Stimulated activated CD8-positive, alpha-beta memory T cell treated with anti-CD3 and anti-CD28 coated beads, Interleukin-4, amount 100 ng/mL, for 48 hours (primary cell): ENCODE measurements around the gene TRIM28.
A peak's percentile ranks its signal among the peaks of the same experiment; 100 is the strongest.

Source experiments
- DNase-seq: peaks from one replicate; pipeline ENCODE4 v3.0.0-alpha.2; 2020

Gene TRIM28

DNA sequence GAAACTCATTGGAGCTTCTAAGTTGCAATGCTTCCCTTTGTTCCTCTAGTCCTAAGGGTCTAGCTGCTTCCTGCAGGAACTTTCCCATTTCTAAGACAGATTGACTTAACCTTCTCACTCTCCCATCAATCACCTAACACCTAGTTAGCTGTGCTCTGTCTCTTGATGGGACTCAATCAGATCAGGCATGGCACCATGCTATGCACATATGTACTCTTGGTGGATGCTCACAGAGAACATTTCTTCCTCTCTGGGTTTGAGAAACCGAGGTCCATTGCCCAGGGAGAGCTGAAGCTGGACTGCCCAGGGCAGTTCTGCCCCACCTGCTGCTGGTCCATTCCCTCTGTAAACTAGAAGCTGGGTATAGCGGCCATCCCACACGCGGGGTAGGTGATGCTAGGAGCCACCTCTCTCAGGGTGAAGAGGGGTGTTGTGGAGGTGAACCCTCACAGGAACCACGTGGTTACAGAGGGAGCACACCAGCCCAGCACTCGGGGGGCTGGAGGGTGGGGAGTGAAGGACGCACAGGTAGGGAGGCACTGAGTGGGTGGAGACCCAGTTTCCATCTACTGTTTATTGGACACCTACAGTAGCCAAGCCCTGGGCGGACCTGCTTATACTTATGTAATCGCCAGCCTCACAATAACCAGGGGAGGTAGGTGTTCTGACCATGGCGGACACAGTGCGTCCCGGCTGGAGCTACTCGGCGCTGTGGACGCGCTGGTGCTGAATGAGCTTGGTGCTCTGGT is 17.7 kb downstream of the TRIM28 start:
- peak; percentile 38 for DNase-seq

DNA sequence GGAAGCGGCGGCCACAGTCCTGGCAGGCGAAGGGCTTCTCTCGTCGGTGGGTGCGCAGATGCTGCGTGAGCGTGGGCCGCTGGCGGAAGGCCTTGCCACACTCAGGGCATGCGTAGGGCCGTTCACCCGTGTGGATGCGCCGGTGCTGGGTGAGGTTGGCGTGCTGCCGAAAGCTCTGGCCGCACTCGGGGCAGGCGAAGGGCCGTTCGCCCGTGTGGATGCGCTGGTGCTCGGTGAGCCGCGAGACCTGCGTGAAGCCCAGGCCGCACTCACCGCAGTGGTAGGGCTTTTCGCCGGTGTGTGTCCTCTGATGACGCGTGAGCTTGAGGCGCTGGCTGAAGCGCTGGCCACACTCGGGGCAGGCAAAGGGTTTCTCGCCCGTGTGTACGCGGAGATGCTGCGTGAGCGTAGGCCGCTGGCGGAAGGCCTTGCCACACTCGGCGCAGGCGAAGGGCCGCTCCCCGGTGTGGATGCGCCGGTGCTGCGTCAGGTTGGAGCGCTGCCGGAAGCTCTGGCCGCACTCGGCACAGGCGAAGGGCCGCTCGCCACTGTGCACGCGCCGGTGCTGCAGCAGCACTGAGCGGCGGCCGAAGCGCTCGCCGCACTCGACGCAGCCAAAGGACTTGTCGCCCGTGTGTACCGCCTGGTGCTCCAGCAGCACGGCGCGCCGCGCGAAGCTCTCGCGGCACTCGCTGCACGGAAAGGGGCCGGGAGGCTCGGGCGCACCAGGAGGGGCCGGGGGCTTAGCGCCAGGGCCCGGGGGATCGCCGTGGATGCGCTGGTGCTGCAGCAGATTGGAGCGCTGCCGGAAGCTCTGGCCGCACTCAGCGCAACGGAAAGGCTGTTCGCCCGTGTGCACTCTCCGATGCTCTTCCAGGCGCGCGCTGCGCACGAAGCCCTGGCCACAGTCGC is 18.5 kb downstream of the TRIM28 start:
- DNase-seq: peak; percentile 51

DNA sequence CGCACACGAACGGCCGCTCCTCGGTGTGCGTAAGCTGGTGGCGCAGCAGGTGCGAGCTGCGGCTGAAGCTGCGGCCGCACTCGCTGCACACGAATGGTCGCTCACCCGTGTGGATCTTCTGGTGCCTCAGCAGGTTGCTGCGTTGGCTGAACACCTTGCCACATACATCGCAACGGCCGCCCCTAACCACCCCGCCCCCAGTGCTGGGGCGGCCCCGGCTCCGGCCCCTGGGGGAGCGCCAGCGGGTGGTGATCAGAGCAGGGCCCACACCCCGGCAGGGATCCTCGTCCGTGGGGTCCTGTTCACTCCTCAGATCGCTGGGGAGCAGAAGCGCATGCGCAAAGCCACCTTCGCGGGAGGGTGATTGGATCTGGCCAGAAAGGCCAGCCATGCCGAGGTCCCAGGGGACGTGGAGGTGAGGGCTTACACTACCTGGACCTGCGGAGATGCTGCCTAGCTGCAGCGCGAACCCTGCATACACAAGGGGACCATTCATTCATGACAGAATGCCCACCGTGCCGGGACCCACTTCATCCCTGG is 19.2 kb downstream of the TRIM28 start:
- DNase-seq: peak; percentile 64

DNA sequence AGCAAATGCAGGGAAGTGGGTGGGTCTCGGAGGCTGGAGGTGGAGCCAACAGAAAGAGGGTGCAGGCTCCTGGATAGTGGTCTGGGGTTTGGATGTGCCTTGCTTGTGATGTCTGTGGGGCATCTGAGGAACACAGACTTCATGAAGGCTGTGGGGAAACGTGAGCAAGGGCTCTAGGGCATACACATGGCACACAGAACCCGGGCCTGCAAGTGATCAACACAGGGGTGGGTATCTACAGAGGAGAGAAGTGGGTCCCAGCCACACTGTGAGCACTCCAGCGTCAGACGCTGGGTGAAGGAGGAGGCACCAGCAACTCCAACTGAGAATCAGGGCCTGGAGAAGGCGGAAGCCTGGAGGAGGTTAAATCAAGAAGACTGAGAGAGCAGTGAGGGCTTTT is 20.0 kb downstream of the TRIM28 start:
- DNase-seq: no peak

DNA sequence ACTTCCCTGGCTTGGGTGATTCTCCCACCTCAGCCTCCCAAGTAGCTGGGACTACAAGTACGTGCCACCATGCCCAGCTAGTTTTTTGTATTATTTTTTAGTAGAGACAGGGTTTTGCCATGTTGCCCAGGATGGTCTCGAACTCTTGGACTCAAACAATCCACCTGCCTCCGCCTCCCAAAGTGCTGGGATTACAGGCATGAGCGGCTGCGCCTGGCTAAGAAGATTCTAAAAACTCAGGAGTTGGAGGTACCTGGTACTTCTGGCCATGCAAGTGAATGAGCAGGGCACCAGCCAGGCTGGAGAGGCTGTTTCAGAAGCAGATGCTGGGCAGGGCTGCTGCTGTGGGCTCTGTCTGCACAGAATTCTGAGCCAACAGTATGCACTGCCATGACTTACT is 23.1 kb downstream of the TRIM28 start:
- peak; percentile 13 for DNase-seq

DNA sequence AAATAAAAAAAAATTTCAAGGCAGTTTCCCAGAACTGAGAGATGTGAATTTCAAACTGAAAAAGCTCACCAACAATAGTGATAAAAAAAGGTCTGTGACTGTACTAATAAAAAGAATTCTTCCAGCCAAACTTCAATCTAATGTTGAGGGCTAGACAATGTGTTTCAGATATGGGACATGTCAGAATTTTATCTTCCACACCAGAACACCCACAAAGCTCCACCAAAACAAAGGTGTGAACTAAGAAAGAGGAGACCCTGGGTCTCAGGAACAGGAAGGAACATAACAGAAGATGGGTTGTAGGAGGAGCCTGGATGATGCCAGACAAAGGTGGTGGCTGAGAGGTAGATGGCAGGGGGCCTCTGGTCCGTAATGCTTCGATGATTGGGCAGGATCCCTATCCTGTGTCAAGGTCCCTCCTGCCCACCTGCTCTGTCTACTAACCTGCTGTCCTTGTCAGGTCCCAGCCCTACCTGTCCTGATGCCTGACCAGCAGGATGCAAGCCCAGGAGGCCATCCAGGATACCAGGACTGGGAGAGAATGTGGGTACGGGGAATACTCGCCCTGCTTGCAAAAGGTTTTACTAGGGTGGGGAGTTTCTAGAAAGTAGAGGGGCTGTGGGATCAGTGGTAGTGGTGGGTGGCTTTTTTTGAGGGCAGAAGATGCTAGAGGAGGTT is 24.7 kb downstream of the TRIM28 start:
- DNase-seq: peak; percentile 13

DNA sequence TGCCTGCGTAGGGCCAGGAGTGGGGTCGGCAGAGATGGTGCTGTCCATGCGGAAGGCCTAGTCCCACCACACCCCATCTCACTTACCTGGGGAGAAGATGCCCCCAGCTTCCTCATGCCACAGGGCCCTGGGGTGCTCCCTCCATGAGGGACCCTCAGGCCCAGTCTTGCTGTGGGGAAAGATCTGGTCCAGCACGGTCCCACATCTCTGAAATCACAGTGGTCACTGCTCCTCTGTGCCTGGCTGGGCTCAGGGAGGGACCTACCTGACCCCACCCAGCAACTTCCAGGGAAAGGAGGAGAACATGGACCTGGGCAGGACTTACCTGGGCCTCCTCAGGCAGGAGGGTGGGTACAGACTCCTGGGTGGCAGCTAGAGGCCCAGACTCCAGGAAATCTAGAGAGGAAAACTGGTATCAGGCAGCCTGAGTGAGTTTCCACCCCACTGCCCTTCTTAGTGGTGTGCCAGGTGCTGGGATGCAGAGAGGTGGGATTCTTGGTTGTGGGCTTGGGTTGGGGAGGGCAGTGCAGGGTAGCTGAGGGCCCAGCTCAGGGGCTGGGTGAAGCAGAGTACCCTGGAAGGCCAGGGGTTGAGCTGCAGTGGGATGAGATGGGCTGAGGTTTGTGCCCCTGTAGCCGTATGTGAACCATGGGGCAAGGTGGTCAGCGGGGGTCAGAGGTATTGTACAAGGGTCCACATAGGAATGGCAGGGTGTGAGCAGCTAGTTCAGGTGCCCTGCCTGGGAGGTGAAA is 25.5 kb downstream of the TRIM28 start:
- DNase-seq: peak; percentile 19

DNA sequence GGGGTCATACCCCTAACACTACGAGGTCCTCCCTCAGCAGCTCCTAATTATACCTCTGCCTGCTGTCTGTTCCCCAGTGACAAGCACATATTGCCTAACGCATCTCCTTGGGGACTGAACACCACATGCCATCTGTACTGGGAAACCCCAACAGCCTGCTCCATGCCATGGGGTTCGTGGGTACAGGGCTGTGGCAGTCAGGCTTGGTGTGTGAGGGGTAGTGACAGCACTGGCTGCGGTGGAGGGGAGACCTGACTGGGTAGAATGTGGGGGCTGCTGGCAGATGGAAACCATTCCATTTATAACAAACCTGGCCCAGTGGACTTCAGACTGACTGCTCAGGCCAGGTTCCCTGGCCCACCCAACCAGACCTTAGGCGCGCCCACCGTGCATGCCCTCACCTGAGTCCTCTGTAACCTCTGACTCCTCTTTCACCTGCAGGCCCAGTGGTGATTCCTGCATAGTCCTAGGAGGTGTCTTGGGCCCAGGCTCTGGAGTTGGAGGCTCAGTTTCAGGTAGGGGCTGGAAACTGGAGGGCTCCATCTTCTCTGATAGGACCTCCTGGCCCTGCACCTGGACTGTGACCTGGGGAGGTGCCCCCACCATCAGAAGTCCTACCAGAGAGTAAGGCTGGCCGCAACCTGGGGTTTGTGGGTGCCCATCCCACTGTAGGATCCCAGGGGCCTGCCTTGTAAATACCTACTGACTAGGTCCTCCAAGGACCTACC is 26.2 kb downstream of the TRIM28 start:
- DNase-seq: peak; percentile 16

DNA sequence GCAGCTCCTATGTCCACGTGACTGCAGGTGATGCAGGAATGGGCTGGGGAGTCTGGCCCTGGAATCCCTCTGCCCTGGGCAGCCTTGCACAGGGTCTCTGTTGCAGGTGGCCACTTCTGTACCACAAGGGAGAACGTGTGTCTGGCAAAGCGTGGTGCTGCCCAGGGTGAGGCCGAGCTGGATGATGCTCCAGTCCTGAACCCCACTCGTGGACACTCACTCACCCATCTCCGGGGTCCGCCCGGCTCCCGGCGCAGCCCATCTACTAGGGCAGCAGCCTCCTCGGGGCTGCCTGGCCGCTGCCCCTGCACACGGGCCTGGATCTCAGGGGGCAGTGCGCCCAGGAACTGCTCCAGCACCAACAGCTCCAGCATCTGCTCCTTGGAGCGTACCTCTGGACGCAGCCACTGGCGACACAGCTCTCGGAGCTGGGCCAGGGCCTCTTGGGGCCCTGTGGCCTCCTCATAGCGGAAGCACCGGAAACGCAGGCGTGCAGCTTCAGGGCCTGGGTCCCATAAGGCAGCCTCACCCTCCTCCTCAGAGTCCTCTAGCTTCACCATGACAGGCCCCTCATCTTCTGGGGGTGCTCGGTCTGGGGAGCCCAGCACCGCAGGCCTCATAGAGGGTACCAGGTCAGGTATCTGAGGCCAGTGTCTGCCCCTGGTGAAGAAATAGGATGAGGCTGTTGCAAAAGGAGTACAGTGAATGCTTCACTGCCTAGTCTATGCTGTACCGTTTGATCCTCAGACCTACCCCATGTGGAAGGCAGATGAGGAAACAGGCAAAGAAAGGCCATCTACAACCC is 27.1 kb downstream of the TRIM28 start:
- DNase-seq: peak; percentile 21

DNA sequence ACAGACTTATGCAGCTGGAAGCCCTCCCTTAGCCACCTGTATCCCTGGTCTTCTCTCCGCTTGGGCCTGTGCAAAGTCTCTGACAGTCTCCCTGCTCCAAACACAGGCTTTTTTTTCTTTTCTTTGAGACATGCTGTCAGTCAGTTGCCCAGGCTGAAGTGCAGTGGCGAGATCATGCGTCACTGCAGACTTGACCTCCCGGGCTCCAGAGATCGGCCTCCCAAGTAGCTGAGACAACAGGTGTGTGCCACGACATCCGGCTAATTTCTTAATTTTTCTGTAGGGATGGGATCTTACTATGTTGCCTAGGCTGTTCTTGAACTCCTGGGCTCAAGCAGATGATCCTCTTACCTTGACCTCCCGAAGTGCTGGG is 27.7 kb downstream of the TRIM28 start:
- DNase-seq: peak; percentile 18

DNA sequence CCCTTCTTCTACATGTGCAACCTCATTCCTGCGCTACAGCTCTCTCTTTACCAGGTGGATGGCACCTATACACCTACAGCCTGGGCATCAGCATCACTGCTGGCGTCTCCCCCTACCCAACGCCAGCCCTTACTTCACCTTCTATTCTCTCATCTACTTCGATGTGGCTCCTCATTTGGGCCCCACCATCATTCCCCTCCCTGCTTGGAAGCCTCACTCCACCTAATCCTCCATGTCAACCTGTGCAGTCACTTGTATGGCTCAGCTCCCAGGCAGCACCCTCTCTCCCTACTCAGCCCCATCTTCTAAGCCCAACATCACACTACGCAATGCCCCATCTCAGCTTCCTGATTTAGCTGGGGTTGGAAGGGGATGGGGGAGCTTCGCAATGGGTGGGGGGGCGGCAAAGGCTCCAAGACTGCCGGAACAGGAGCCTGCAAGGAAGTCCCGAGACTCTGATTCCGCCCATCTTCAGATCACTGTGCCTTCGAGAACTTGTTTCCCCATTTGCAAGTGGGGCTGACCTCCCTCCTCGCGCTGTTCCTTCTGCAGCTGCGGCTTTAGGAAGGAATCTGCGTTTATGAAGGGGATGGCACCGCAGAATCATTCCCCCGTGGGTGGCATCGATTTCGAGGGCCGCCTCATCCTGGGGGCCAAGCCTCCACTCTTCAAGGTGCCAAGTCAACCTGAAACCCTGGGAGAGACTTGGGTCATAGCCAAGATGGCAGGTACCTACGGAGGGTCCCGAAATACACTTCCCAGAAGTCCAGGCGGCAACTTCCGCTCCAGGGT is 28.4 kb downstream of the TRIM28 start:
- DNase-seq: no peak

DNA sequence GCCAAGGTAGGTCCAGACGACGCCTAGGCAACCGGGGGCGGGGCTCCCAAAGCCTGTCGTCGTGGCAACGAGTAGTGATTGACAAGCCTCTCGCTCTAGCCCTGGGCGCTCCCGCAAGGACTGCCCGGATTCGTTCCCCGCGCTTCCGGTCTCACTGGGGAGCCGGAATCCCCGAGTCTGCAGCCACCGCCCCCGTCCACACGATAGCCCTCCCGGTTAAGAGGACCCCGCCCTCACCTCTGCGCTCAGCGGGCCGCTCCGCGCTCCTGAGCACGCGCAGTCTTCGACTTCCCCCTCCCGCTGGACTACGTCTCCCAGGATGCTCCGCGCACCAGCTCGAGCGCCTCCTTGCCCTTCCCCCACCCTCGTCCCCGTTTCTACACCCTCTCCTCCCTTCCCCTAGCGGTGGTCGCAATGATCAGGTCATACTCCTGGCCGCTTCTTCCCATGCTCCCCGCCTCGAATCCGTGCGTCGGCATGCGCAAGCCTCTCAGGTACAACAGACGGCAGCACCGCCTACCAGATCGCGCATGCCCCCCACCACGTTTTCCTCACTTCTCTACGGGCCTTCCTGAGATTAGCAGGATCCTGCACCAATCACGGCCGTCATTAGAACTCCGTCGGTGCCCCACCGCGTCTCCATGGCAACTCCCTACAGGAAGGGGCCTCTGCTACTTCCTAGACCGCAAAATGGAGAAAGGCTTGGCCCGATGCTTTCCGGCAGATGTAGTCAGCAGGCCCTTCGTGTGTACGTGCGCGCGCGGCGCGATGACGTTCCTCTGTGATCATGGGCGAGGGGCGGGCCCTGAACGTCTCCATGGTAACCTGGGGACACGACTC is 29.2 kb downstream of the TRIM28 start, which contains the start of gene MZF1:
MZF1 (minus strand) TSS at position 518 of the 840 bp plus-strand sequence. CDS start 1,946 bp downstream, outside the sequence.
- peak; percentile 100 for DNase-seq

DNA sequence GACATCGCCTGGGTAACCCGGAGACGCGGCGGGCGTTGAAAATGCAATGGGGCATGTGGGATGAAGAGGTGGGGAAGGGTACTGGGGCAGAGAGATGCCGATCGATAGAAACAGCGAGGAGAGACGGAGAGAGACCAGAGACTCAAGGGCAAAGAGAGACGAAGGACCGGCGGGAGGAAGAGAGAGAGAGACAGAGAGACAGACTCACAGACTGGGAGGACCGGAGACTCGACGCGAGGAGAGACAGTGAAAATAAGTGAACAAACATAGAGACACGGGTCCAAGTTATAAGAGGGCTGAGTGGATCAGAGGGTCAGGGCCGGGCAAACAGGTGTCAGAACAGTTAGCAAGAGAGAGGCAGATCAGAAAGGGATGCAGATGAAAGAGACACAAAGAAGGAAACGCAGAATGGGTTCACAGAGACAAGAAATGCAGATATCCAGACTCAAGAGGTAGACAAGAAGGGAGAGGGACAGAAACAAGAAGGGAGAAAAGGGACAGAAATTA is 29.8 kb downstream of the TRIM28 start:
- no peak for DNase-seq

DNA sequence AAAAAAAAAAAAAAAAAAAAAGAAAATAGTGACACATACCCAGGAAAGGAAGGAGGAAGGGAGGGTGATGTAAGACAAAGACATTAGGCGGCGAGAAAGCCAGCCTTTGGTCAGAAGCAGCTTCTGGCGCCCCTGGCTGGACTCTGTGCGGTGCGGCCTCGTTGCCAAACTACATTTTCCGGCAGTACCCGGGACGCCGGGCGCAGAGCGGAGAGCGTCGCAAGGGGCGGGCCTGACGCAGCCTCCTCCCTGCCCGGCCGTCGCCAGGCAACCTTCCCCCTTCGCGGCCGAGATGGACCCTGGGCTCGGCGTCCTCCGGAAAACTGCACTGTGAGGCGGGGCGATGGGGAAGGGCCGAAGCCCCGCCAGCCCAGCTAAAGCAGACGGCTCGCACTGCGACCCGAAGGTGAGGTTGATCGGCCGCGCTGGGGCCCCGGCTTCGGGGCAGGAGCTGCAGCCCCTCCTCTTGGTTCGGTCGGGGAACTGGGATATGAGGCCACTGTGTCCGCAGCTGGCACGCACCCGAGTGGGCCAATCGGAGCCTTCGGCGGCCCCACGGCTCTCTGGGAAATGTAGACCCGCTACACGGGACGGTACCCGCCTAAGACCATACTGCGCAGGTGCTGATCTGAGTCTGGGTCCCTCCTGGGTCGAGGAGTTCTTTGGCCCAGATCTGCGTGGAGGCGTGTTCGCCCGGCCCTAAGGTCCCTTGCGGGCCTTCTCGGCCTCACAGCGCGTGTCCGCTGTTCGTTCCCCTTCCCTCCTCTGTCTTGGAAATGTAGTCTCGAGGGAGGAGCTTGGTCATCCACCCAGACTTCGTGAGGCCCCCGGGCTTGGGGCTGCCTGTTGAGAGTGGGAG is 31.5 kb downstream of the TRIM28 start:
- DNase-seq: peak; percentile 88

DNA sequence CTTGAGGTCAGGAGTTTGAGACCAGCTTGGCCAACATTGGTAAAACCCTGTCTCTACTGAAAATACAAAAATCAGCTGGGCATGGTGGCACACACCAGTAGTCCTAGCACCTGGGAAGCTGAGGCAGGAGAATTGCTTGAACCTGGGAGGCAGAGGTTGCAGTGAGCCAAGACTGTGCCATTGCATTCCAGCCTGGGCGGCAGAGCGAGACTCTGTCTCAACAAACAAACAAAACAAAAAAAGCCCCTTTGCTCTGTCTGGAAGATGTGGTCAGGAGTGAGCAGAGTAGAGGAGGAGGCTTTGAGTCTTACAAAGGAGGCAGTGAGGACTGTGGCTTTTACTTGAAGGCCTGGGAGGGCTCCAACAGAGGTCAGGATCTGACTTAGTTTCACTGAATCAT is 33.7 kb downstream of the TRIM28 start:
- peak; percentile 24 for DNase-seq

DNA sequence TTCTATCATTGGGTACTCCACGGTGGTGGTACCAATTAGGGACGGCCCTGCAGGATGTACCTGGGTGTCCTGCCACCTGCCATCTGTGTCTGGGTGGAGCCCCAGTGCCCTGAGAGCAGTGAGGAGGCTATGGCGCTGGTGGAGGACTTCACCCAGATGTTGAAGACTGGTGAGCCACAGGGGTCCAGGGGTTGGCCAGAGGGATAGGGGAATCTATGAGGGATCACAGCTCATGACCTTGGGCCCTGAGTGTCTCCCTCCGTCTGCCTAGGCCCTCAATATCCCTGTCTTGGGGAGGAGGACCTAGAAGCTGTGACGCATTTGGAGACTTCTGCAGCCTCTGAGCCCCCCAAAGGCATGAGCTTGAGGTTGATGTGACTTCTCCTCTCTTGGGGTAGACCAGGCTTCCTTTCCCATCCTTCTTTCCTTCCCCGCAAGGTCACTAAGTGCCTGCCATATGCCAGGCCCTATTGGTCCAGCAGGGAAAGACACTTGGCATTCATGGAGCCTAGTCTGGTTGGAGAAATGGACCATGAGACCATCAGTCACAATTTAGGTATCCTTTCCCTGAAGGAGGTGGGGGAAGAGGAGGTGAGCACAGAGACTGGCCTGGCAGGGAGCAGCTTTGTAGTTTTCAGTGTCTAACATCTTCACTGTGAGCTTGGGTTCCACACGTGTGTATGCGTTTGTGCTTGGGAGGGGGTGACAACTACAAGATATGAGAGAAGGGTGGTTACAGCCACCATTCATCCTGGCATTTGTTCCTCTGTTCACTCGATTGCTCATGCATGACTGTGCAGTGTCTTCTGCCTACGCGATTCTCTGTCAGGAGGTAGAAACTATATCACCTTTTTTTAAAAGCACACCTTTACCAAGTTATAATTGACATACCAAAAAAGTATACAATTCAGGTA is 34.4 kb downstream of the TRIM28 start:
- peak; percentile 38 for DNase-seq
